ENCODE results near the gene CTNNBL1.

DNA sequence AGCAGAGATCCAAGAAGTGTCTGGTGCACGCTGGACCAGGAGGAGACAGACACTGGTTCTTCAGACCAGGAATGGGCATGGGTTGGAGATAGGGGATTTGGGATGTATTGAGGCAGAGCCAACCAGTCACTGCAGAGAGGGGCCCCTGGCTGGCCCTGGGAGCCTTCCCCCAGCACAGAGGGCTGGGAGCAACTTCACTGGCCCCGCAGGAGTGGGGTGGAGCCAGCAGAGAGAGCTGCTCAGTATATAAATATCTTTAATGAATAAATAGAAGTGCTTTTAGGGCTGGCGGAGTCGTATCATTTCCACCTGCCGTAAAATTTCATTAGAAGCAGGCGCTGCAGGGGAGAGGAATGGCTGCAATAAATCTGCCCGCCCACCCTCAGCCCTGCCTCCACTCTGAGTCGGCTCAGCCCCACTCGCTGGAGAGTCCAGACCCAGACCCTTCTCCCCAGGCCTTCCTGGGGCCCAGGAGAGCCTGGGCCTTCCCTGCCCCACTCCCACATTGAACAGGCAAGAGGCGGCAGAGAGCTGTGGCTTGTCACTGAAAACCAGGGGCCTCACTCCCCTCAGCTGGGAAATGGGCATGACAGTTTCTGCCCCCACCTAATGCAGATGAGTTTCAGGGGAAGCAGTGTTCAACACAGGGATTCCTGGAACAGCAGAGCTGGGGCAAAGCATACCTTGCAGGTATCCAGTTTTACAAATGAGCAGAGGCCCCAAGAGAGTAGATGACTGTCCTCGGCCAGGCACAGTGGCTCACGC is 185.2 kb downstream of the CTNNBL1 start:
- TF ChIP-seq, protein P1, sequence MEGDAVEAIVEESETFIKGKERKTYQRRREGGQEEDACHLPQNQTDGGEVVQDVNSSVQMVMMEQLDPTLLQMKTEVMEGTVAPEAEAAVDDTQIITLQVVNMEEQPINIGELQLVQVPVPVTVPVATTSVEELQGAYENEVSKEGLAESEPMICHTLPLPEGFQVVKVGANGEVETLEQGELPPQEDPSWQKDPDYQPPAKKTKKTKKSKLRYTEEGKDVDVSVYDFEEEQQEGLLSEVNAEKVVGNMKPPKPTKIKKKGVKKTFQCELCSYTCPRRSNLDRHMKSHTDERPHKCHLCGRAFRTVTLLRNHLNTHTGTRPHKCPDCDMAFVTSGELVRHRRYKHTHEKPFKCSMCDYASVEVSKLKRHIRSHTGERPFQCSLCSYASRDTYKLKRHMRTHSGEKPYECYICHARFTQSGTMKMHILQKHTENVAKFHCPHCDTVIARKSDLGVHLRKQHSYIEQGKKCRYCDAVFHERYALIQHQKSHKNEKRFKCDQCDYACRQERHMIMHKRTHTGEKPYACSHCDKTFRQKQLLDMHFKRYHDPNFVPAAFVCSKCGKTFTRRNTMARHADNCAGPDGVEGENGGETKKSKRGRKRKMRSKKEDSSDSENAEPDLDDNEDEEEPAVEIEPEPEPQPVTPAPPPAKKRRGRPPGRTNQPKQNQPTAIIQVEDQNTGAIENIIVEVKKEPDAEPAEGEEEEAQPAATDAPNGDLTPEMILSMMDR (conservative IDR thresholded peaks at IDR 0.05 in 1 of 2, IDR thresholded peaks at IDR 0.05 in 1 of 2; ENCODE audit: low read depth in 1 of 2, low read length in 2 of 2): no peak
- TF ChIP-seq EZH2 (IDR thresholded peaks at IDR 0.05; ENCODE audit: low read length, missing control alignments): no peak
